HepG2 (cell line): ENCODE results near the gene CTSZ. TPM values are rescaled to one million over a fixed set of nuclear protein-coding genes. Genes with fewer than 3 reads are reported as not detected.

Experiments used
- CEBPB ChIP-seq: IDR thresholded peaks from 2 replicates; pipeline ENCODE4 v1.6.1; 2011; ENCODE audit warnings: low read depth, low read length, improper control_type of control experiment, borderline replicate concordance
- MAFK ChIP-seq, 2 experiments: IDR thresholded peaks in 1 of 2; conservative IDR thresholded peaks in 1 of 2; 2 replicates each; pipeline ENCODE4 v1.6.1; 2011; ENCODE audit warnings: improper control_type of control experiment in 2 of 2, low read length in 2 of 2
- SALL2 ChIP-seq: sonication (generic); formaldehyde crosslinking; IDR thresholded peaks from 2 replicates; pipeline ENCODE4 v1.8.1; 2023; ENCODE audit warnings: mild to moderate bottlenecking, missing genetic modification reagents, inconsistent platforms
- ZFP36 ChIP-seq: fragments of 150-350 bp; IDR thresholded peaks from 2 replicates; pipeline ENCODE4 v1.6.1; 2018; ENCODE audit warnings: borderline replicate concordance, low read length, low read depth; ENCODE audit not compliant: partially characterized antibody
- ZNF337 ChIP-seq: sonication (generic); formaldehyde crosslinking; IDR thresholded peaks from 2 replicates; pipeline ENCODE4 v1.5.1; 2020; ENCODE audit warnings: missing genetic modification reagents, low read depth, mild to moderate bottlenecking, borderline replicate concordance
- ZNF350 ChIP-seq: sonication (generic); formaldehyde crosslinking; IDR thresholded peaks from 2 replicates; pipeline ENCODE4 v1.4.0; 2020; ENCODE audit warnings: mild to moderate bottlenecking, low read depth, missing genetic modification reagents, borderline replicate concordance
- ZSCAN31 ChIP-seq: sonication (generic); formaldehyde crosslinking; IDR thresholded peaks from 2 replicates; pipeline ENCODE4 v1.5.0; 2020; ENCODE audit warnings: low read depth, mild to moderate bottlenecking, missing genetic modification reagents
- polyA plus RNA-seq, 8 experiments: library from polyadenylated mRNA; depleted of rRNA in 3 of 8; stranded (reverse) in 7 of 8; unstranded in 1 of 8; fragments of >200 nt; fragmentation: Illumina TruSeq in 4 of 8; extraction: Trizol in 4 of 8; gene quantifications; 2 replicates each; pipeline versions ENCODE4 v1.2.1 to v1.2.3, GENCODE V29; 2011 to 2016; ENCODE audit warnings: low read depth in 4 of 8, missing spikeins in 1 of 8, mixed read lengths in 1 of 8; ENCODE audit not compliant: insufficient read depth in 1 of 8
- total RNA-seq, 5 experiments: library from RNA; depleted of rRNA; stranded (reverse); fragments of >200 nt; fragmentation: Illumina TruSeq; extraction: Trizol; gene quantifications; 2 replicates each; pipeline ENCODE4 v1.2.3, GENCODE V29; 2016; ENCODE audit warnings: low read depth in 1 of 5
- TF ChIP-seq, protein P1 (sequence below): sonication (generic); formaldehyde crosslinking; IDR thresholded peaks from 2 replicates; pipeline ENCODE4 v1.4.0; 2020; ENCODE audit warnings: missing genetic modification reagents
- TF ChIP-seq, protein P2 (sequence below): sonication (generic); formaldehyde crosslinking; IDR thresholded peaks from 2 replicates; pipeline ENCODE4 v1.4.0; 2020; ENCODE audit warnings: missing genetic modification reagents, borderline replicate concordance
- TF ChIP-seq, protein P3 (sequence below): sonication (generic); formaldehyde crosslinking; IDR thresholded peaks from 2 replicates; pipeline ENCODE4 v1.4.0; 2020; ENCODE audit warnings: low read depth, missing genetic modification reagents
- TF ChIP-seq, protein P4 (sequence below): IDR thresholded peaks from 2 replicates; pipeline ENCODE4 v1.6.1; 2016; ENCODE audit warnings: control low read depth

The CTSZ gene
- total and polyA plus RNA-seq, 2 of the 13 experiments (the other 11 are each of a cell fraction or from before 2014, with no cell fraction given) = 0.33 TPM; not detected in 1

DNA sequence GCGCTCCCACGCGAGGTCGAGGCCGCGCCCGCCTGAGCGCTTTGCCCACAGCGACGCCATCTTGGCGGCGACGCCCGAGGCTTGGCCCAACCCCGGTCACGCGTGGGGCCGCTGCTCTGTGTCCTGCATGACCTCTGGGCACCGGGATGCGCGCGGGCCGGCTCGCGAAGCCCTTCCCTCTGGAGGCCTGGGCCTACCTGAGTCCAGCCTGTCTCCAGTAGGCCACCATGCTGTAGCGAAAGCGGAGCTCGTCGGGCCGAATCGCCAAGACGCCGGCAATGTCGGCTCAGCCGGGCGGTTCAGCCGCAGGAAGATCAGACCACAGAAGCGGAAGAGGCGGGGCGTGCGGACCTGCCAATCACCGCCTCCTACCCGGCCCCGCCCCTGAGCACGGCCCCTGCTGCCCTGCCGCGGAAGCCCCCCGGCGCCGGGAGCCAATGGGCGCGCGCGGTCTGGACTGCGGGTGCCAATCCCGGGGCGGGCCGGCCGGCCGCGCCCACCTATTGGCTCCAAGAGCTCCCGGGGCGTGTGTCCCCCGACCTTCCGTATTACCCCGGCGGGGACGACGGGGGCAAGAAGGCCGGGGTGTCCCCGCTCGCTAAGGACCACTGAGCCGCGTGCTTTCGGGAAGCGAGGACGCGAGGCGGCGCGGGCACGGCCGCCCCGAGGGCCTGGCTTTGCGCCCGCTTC is 25.1 kb upstream of the CTSZ start, which contains the start of gene ATP5F1E (continued):
- TF ChIP-seq, protein P1, sequence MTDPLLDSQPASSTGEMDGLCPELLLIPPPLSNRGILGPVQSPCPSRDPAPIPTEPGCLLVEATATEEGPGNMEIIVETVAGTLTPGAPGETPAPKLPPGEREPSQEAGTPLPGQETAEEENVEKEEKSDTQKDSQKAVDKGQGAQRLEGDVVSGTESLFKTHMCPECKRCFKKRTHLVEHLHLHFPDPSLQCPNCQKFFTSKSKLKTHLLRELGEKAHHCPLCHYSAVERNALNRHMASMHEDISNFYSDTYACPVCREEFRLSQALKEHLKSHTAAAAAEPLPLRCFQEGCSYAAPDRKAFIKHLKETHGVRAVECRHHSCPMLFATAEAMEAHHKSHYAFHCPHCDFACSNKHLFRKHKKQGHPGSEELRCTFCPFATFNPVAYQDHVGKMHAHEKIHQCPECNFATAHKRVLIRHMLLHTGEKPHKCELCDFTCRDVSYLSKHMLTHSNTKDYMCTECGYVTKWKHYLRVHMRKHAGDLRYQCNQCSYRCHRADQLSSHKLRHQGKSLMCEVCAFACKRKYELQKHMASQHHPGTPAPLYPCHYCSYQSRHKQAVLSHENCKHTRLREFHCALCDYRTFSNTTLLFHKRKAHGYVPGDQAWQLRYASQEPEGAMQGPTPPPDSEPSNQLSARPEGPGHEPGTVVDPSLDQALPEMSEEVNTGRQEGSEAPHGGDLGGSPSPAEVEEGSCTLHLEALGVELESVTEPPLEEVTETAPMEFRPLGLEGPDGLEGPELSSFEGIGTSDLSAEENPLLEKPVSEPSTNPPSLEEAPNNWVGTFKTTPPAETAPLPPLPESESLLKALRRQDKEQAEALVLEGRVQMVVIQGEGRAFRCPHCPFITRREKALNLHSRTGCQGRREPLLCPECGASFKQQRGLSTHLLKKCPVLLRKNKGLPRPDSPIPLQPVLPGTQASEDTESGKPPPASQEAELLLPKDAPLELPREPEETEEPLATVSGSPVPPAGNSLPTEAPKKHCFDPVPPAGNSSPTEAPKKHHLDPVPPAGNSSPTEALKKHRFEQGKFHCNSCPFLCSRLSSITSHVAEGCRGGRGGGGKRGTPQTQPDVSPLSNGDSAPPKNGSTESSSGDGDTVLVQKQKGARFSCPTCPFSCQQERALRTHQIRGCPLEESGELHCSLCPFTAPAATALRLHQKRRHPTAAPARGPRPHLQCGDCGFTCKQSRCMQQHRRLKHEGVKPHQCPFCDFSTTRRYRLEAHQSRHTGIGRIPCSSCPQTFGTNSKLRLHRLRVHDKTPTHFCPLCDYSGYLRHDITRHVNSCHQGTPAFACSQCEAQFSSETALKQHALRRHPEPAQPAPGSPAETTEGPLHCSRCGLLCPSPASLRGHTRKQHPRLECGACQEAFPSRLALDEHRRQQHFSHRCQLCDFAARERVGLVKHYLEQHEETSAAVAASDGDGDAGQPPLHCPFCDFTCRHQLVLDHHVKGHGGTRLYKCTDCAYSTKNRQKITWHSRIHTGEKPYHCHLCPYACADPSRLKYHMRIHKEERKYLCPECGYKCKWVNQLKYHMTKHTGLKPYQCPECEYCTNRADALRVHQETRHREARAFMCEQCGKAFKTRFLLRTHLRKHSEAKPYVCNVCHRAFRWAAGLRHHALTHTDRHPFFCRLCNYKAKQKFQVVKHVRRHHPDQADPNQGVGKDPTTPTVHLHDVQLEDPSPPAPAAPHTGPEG = peak; percentile 61; the same call in 1 of the 2 replicates
- peak; percentile 97 for TF ChIP-seq ZSCAN31
- no peak for TF ChIP-seq MAFK (conservative IDR thresholded peaks at IDR 0.05 in 1 of 2, IDR thresholded peaks at IDR 0.05 in 1 of 2; ENCODE audit: low read length in 2 of 2)
- no peak for TF ChIP-seq CEBPB
- TF ChIP-seq, protein P2, sequence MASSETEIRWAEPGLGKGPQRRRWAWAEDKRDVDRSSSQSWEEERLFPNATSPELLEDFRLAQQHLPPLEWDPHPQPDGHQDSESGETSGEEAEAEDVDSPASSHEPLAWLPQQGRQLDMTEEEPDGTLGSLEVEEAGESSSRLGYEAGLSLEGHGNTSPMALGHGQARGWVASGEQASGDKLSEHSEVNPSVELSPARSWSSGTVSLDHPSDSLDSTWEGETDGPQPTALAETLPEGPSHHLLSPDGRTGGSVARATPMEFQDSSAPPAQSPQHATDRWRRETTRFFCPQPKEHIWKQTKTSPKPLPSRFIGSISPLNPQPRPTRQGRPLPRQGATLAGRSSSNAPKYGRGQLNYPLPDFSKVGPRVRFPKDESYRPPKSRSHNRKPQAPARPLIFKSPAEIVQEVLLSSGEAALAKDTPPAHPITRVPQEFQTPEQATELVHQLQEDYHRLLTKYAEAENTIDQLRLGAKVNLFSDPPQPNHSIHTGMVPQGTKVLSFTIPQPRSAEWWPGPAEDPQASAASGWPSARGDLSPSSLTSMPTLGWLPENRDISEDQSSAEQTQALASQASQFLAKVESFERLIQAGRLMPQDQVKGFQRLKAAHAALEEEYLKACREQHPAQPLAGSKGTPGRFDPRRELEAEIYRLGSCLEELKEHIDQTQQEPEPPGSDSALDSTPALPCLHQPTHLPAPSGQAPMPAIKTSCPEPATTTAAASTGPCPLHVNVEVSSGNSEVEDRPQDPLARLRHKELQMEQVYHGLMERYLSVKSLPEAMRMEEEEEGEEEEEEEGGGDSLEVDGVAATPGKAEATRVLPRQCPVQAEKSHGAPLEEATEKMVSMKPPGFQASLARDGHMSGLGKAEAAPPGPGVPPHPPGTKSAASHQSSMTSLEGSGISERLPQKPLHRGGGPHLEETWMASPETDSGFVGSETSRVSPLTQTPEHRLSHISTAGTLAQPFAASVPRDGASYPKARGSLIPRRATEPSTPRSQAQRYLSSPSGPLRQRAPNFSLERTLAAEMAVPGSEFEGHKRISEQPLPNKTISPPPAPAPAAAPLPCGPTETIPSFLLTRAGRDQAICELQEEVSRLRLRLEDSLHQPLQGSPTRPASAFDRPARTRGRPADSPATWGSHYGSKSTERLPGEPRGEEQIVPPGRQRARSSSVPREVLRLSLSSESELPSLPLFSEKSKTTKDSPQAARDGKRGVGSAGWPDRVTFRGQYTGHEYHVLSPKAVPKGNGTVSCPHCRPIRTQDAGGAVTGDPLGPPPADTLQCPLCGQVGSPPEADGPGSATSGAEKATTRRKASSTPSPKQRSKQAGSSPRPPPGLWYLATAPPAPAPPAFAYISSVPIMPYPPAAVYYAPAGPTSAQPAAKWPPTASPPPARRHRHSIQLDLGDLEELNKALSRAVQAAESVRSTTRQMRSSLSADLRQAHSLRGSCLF (CRISPR knock-in tag) = no peak
- TF ChIP-seq SALL2 (CRISPR knock-in tag) = peak; percentile 95
- TF ChIP-seq ZFP36 = peak; percentile 4
- TF ChIP-seq, protein P3, sequence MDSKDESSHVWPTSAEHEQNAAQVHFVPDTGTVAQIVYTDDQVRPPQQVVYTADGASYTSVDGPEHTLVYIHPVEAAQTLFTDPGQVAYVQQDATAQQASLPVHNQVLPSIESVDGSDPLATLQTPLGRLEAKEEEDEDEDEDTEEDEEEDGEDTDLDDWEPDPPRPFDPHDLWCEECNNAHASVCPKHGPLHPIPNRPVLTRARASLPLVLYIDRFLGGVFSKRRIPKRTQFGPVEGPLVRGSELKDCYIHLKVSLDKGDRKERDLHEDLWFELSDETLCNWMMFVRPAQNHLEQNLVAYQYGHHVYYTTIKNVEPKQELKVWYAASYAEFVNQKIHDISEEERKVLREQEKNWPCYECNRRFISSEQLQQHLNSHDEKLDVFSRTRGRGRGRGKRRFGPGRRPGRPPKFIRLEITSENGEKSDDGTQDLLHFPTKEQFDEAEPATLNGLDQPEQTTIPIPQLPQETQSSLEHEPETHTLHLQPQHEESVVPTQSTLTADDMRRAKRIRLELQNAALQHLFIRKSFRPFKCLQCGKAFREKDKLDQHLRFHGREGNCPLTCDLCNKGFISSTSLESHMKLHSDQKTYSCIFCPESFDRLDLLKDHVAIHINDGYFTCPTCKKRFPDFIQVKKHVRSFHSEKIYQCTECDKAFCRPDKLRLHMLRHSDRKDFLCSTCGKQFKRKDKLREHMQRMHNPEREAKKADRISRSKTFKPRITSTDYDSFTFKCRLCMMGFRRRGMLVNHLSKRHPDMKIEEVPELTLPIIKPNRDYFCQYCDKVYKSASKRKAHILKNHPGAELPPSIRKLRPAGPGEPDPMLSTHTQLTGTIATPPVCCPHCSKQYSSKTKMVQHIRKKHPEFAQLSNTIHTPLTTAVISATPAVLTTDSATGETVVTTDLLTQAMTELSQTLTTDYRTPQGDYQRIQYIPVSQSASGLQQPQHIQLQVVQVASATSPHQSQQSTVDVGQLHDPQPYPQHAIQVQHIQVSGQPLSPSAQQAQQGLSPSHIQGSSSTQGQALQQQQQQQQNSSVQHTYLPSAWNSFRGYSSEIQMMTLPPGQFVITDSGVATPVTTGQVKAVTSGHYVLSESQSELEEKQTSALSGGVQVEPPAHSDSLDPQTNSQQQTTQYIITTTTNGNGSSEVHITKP (CRISPR knock-in tag) = 0 out of 2 replicates have a peak, but pooled peaks have one; percentile 0
- TF ChIP-seq, protein P4, sequence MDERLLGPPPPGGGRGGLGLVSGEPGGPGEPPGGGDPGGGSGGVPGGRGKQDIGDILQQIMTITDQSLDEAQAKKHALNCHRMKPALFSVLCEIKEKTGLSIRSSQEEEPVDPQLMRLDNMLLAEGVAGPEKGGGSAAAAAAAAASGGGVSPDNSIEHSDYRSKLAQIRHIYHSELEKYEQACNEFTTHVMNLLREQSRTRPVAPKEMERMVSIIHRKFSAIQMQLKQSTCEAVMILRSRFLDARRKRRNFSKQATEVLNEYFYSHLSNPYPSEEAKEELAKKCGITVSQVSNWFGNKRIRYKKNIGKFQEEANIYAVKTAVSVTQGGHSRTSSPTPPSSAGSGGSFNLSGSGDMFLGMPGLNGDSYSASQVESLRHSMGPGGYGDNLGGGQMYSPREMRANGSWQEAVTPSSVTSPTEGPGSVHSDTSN = peak; percentile 90
- peak; percentile 98 for TF ChIP-seq ZNF350 (CRISPR knock-in tag)
- TF ChIP-seq ZNF337 (CRISPR knock-in tag) = no peak; the same call in 1 of the 2 replicates
